GM10266 (cell line): ENCODE results near the gene VAV2.

Experiments used
- DNase-seq: peaks from one replicate; pipeline ENCODE4 v3.0.0; 2012; ENCODE audit errors: extremely low spot score
- CTCF ChIP-seq: IDR thresholded peaks from 2 replicates; pipeline ENCODE4 v1.5.1; 2012; ENCODE audit warnings: mild to moderate bottlenecking, low read depth; ENCODE audit not compliant: control insufficient read depth, insufficient read depth; ENCODE audit errors: missing control alignments

The VAV2 gene

GRCh38 chr9:133739408-133740280 is 252.5 kb downstream of the VAV2 start:
- no peak for DNase-seq
- no peak for TF ChIP-seq CTCF

DNA sequence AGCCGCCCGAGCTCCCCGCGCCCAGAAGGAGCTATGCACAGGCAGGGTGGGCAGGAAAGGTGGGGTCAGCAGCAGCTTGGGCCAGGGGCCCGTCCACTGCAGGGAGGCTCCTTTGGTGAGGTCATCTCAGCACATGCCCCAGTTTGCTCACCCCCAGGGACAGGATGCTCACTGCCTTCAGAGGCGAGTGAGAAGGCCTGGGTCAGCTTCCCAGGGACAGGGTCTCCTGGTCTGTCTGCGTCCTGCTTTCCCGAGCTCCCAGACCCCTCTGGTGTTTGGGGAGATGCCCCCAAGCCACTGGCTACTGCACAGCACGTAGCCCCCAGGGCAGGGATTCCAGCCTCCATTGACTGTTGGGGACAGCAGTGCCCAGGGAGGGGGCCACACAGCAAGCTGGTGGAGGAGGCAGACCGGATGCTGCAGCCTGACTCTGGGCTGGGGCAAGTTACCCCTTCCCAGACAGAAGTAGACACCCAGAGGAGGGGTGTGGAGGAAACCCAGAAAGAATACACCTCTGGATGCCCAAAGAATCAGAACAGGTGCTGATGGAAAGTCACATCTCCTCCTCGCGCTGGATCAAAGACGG is 253.4 kb downstream of the VAV2 start:
- TF ChIP-seq CTCF = no peak
- no peak for DNase-seq

GRCh38 chr9:133737774-133738639 is 254.1 kb downstream of the VAV2 start, which contains the start of gene SARDH:
SARDH (minus strand) TSS chr9:133738352; CDS start chr9:133734173, 4,179 bp downstream.
- no peak for TF ChIP-seq CTCF
- DNase-seq = peak; percentile 81

GRCh38 chr9:133737071-133737773 is 254.9 kb downstream of the VAV2 start:
- DNase-seq = no peak
- TF ChIP-seq CTCF = no peak

GRCh38 chr9:133735931-133736330 is 256.2 kb downstream of the VAV2 start:
- DNase-seq = no peak
- TF ChIP-seq CTCF = no peak

GRCh38 chr9:133735415-133735775 is 256.7 kb downstream of the VAV2 start:
- TF ChIP-seq CTCF = no peak
- no peak for DNase-seq
